Hematopoietic multipotent progenitor cell treated with erythropoietin and hydrocortisone succinate and interleukin-3 and kit ligand, for 6 days (in vitro differentiated cells): ENCODE data around the gene PDX1.

Experiments
- DNase-seq: peaks from one replicate; pipeline ENCODE4 v3.0.0-alpha.2; 2015

The PDX1 gene

DNA sequence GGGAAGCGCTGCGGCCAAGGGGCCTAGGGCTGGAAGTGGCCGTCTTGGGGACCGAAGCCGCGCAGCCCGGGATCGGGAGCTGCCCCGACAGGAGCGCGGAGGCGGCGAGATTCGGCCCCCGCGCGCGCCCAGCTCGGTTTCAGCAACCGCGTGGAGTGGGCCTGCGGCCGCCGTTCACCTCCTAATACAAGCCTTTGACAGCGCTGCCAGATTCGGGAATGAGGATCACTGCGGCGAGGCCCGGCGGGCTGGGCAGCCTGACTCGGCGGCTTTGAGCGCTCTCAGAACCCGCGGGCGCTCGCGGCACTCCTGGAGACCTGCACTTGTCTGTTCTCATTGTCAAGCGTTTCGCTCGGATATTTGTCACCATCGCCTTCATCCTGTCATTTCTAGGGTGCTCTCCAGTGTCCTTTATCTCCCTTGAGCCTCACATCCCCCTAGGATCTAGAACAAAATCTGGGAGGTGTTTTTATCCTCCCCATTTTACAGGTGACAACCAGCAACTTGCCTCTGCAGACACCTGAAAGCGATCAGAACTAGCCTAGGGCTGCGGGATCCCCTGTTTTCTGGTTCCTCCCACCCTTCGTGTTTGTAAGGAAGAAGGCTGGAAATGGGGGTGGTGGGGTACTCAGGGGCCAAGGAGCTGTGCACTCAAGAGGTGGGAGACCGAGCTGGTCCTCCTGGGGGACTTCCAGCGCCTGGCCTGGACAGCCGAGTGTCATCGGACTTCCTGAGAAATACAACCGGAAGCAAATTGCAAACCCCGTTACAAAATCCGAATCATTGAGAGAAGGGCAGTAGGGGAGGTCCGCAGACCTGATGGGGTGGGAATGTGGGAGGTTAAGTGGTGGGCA lies 50.8 kb downstream of the PDX1 start:
- no peak for DNase-seq

DNA sequence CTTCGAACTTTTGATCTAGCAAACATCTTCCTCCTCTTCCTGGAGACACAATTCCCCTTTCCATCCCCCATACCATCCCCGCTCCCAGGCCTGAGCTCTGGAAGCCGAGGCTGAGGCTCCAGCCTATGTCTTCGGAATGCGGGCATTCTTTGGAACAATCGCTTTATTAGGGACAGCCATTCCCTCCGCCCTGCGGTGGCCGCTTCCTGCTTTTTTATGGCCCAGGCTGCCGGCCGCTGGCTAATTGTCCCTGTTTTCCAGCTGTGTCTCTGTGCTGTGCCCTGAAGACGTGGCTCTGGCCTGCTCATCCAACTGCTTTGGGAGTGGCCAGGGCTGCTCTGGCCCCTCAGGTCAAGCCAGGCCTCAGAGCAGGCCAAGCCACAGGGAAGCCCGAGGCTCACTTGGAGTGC lies 51.4 kb downstream of the PDX1 start:
- no peak for DNase-seq

GRCh38 chr13:27971776-27972477 lies 52.1 kb downstream of the PDX1 start:
- DNase-seq = no peak

- DNase-seq = no peak
Measured at GRCh38 chr13:27972478-27972820, 52.6 kb downstream of the PDX1 start.

DNA sequence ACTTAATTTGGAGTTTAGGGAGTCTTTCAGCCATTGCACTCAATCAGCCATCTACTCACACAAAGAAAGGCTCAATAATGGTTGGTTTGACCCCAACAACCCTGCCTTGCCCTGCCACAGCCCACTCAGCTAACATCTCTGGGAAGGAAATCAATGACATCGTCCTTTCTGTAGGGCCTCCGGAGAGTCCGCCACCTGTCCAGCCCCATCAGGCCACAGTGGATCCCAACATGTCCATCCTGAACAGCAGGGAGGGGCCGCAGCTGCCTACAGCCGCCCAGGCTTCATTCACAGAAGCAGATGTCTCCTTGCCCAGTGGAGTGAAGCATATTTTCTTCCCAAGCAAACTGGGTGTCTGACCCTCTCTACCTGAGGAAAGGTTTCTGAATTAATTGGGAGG lies 53.5 kb downstream of the PDX1 start:
- no peak for DNase-seq

- DNase-seq = no peak
Measured at GRCh38 chr13:27973961-27974662, 54.3 kb downstream of the PDX1 start.
